Natural killer cell treated with Interleukin-12 subunit alpha and Interleukin-12 subunit beta and Interleukin-15 and Interleukin-18, amount 100 ng/mL, for 72 hours (primary cell): ENCODE measurements around the gene PLXDC1. TPM values are rescaled to one million over a fixed set of nuclear protein-coding genes. Genes with fewer than 3 reads are reported as not detected.

ENCODE experiments used
- ATAC-seq, 2 donors: fragments of 150-1000 bp; cut with Tn5 transposase in 1 of 2; sonication (Bioruptor Pico), chemical (Tn5 transposase) in 1 of 2; 2 replicates each; pipeline ENCODE4 v1.10.0; 2021
- DNase-seq: peaks from one replicate; pipeline ENCODE4 v3.0.0; 2022; ENCODE audit warnings: low spot score
- H3K27ac Mint-ChIP-seq, 2 donors: 1 replicate in 1 of 2; 2 replicates in 1 of 2; pipeline ENCODE4 v1.8.0; 2022; ENCODE audit warnings: mixed read lengths in 2 of 2, mild to moderate bottlenecking in 1 of 2, moderate library complexity in 1 of 2
- H3K27me3 Mint-ChIP-seq, 2 donors: 1 replicate in 1 of 2; 2 replicates in 1 of 2; pipeline ENCODE4 v1.8.0; 2022; ENCODE audit warnings: mixed read lengths in 2 of 2
- H3K36me3 Mint-ChIP-seq: one replicate; pipeline ENCODE4 v1.8.0; 2022; ENCODE audit warnings: mixed read lengths
- H3K4me1 Mint-ChIP-seq, 2 donors: 1 replicate in 1 of 2; 2 replicates in 1 of 2; pipeline ENCODE4 v1.8.0; 2022; ENCODE audit warnings: low read depth in 2 of 2, mixed read lengths in 2 of 2, mild to moderate bottlenecking in 1 of 2
- H3K4me3 Mint-ChIP-seq: one replicate; pipeline ENCODE4 v1.8.0; 2022; ENCODE audit warnings: mixed read lengths
- H3K9me3 Mint-ChIP-seq: 2 replicates; pipeline ENCODE4 v1.8.0; 2022; ENCODE audit warnings: mixed read lengths
- total RNA-seq, 2 donors: library from RNA; stranded (reverse); gene quantifications; one replicate each; pipeline ENCODE4 v1.2.3, GENCODE V29; 2022

PLXDC1 gene
- total RNA-seq, 2 donors from 2014 or later, result 0.43 TPM; not detected in 1

DNA sequence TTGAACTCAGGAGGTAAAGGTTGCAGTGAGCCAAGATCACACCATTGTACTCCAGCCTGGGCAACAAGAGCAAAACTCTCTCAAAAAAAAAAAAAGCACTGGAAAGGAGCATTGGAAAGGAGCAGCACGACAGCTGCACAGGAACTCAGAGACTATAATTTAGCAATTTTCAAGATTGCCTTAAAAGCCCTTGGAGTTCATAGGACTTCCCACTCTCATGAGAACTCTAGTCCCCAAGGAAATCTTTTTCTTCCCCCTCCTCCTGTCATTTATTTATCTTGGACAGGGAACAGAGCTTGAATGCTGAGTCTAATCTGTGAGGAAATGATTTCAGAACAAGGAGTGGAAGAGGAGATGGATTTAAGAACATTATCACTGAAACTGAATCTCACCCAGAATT is 69.0 kb downstream of the PLXDC1 start:
- Mint-ChIP-seq H3K4me3 (no peak overlapping the region), H3K36me3 (no peaks in the 10 kb centered on the region), H3K4me1 (peaks cover 5 to 7% of the 10 kb centered on the region in 2 donors), H3K27me3 (no peaks in the 10 kb centered on the region), H3K9me3 (no peaks in the 10 kb centered on the region), H3K27ac (no peak overlapping the region)
- no peak for DNase-seq
- no peak for ATAC-seq

DNA sequence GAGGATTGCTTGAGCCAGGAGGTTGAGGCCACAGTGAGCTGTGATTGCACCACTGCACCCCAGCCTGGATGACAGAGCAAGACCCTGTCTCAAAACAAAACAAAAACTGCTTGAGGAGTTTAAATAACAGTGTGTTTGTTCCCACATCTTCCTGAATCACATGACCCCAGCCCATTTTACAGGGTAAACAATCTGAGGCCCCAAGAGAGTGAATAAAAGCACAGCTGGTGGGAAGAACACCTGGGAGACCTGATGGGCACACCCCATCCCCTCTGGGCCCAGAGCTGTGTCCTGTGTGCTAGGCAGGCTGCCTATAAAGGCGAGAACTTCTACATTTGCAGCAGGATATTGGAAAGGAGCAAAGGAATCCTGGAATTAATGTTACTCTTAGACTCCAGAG is 69.6 kb downstream of the PLXDC1 start:
- H3K4me1 Mint-ChIP-seq, result peaks cover 5 to 7% of the 10 kb centered on the region in 2 donors
- H3K27me3 Mint-ChIP-seq, result no peaks in the 10 kb centered on the region
- H3K36me3 Mint-ChIP-seq, result no peaks in the 10 kb centered on the region
- H3K4me3 Mint-ChIP-seq, result no peak overlapping the region
- no peaks in the 10 kb centered on the region for H3K9me3 Mint-ChIP-seq
- ATAC-seq (no peak), DNase-seq (no peak)
- H3K27ac Mint-ChIP-seq, result no peak overlapping the region

DNA sequence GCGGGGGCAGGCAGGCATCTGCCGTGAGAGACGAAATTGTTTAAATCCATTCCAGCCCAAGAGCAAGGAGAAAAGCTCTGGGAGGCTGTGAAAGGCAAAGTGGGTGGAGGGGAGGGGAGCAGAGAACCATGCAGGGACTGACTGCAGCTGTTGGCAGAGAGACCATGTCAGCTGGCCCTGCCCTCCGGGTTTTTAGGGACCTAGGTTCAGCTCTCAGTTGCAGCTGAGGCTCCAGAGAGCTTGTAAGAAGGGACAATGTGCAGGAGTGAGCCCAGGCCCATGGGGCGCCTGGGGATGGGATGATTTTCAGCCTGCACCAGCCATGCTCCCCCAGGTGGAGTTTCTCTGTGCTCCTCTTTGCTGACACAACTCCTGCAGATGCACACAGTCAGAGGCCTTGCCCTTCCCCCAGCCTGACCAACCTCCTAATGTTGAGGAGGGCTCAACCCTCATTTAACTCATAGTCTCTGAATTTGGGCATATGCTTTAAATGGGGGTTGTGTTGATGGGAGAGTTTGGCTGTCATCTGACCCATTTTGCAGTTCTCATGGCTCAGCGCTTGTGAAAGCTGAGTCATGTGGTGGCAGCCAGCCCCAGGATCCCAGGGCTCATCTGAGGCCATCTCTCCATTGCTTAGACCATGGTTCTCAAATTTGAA is 70.9 kb downstream of the PLXDC1 start:
- ATAC-seq (no peak), DNase-seq (no peak)
- no peaks in the 10 kb centered on the region for H3K27me3 Mint-ChIP-seq
- no peak overlapping the region for H3K27ac Mint-ChIP-seq
- H3K4me1 Mint-ChIP-seq, result peaks cover 5 to 7% of the 10 kb centered on the region in 2 donors
- no peaks in the 10 kb centered on the region for H3K36me3 Mint-ChIP-seq
- no peaks in the 10 kb centered on the region for H3K9me3 Mint-ChIP-seq
- no peak overlapping the region for H3K4me3 Mint-ChIP-seq

DNA sequence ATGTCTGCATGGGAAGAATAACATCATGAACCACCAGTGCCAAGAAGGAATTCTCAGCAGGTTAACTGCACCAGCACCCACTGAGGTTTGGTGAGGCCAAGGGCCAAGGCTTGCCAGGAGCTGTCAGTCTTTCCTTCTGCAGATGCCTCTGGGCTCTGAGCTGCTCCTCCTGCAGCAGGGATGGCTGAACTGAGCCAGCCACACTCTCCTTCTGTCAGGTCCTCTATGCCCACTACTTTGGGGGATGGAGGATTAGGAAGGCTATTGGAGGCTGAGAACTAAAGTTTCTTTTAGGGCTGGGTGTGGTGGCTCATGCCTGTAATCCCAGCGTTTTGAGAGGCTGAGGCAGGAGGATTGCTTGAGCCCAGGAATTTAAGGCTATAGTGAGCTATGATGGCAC is 71.6 kb downstream of the PLXDC1 start:
- Mint-ChIP-seq H3K4me1 (peaks cover 4 to 5% of the 10 kb centered on the region in 2 donors), H3K36me3 (no peaks in the 10 kb centered on the region), H3K4me3 (no peak overlapping the region), H3K9me3 (no peaks in the 10 kb centered on the region), H3K27me3 (no peaks in the 10 kb centered on the region), H3K27ac (no peak overlapping the region)
- ATAC-seq, result no peak
- no peak for DNase-seq

DNA sequence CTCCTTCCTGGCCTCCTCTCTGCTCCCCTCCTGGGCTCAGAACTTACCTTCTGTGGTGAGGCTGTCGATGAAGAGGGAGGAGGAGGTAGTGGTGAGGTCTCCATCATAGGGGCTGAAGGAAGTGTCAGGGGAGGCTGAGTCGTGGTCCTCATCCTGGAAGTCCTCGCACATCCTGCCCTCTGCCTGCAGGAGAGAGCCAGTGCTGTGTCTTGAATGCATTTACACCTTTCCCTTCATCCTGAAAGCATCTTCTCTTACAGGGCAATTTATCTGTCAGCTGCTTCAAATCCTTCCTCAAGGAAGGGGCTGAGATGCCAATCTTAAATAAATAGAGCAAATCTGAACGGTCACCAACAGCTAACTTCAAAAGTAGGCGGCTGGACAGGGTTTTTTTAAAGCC is 73.6 kb downstream of the PLXDC1 start:
- H3K4me3 Mint-ChIP-seq, result no peak overlapping the region
- no peak overlapping the region for H3K27ac Mint-ChIP-seq
- H3K27me3 Mint-ChIP-seq, result no peaks in the 10 kb centered on the region
- H3K9me3 Mint-ChIP-seq, result no peaks in the 10 kb centered on the region
- no peaks in the 10 kb centered on the region for H3K36me3 Mint-ChIP-seq
- ATAC-seq (no peak), DNase-seq (no peak)
- H3K4me1 Mint-ChIP-seq, result no peaks in the 10 kb centered on the region

DNA sequence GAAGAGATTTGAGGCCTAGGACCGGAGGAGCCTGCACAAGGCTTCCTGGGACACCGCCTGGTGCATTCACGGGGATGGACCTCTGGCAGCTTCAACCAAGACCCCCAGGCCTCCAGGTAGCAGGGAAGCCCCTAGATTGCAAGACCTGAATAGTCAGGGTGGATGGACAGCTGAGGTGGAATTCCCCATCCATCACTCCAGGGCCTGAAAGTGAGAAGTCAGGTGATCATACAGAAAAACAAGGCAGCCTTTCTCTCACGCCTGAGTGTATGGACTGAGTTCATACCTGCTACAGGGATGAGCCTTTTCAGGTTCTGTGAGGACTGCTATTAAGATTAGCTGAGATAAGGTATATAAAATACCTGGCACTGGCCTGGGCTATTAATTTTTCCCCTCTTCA is 74.2 kb downstream of the PLXDC1 start:
- no peaks in the 10 kb centered on the region for H3K9me3 Mint-ChIP-seq
- DNase-seq (no peak), ATAC-seq (no peak)
- H3K27me3 Mint-ChIP-seq, result no peaks in the 10 kb centered on the region
- no peak overlapping the region for H3K27ac Mint-ChIP-seq
- peaks cover 0 to 3% of the 10 kb centered on the region in 2 donors for H3K4me1 Mint-ChIP-seq
- no peak overlapping the region for H3K4me3 Mint-ChIP-seq
- no peaks in the 10 kb centered on the region for H3K36me3 Mint-ChIP-seq

DNA sequence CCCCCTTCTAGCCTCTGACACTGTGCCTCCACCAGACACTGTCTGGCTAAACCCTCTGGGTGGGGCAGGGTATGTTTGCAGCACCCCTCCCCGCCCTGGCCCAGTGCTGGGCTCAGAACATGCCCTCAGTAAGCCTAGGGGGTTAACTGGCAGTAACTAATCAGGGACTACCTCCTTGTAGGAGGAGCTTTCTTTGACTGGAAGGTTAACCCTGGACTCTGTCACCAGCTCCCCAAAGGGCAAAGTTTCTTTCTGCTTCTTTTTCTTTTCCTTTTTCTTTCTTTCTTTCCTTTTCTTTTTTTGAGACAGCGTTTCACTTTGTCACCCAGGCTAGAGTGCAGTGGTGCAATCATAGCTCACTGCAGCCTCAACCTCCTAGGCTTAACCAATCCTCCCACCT is 76.8 kb downstream of the PLXDC1 start:
- no peaks in the 10 kb centered on the region for H3K27me3 Mint-ChIP-seq
- H3K27ac Mint-ChIP-seq, result no peak overlapping the region
- H3K4me1 Mint-ChIP-seq, result peaks cover under 1 to 4% of the 10 kb centered on the region in 2 donors
- DNase-seq (no peak), ATAC-seq (no peak)
- H3K36me3 Mint-ChIP-seq, result no peaks in the 10 kb centered on the region
- no peaks in the 10 kb centered on the region for H3K9me3 Mint-ChIP-seq
- no peak overlapping the region for H3K4me3 Mint-ChIP-seq

DNA sequence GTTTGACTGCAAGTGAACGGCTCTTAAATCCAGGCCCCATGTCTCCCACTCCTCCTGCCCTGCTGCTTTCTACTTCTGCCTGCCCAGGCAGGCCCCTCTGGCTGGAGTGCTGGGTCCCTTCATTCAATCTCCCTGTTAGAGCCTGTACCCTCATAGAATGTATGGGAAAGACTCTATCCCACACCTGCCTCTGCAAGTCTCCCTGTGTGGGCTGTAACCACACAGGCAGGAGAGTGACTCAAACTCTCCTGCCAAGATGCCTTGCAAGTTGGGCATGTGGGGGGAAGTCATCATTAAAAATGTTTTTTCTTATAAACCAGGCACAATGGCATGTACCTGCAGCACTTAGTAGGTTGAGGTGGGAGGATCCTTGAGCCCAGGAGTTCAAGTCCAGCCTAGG is 77.5 kb downstream of the PLXDC1 start:
- DNase-seq (no peak), ATAC-seq (no peak)
- Mint-ChIP-seq H3K27ac (no peak overlapping the region), H3K36me3 (no peaks in the 10 kb centered on the region), H3K9me3 (no peaks in the 10 kb centered on the region), H3K4me3 (no peak overlapping the region), H3K4me1 (peaks cover 4 to 8% of the 10 kb centered on the region in 2 donors), H3K27me3 (no peaks in the 10 kb centered on the region)

DNA sequence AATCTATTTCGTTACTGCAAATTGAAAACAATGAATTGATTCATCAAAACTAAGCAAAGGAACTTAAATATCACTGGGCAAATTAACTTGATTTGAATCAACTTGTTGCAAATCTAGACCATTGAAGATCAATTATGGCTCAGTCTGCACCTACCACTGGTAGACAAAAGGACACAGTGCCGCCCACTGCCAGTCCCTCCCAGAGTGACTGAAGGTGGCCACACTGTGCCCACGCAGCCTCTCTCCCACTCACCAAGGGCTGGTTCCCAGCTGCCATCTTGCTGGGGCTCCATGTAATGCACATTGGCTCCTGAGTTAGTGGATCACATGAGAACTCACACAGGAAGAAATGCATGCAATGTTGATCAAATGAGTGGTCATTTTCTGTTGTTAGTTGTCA is 78.1 kb downstream of the PLXDC1 start:
- H3K4me3 Mint-ChIP-seq, result no peak overlapping the region
- H3K9me3 Mint-ChIP-seq, result no peaks in the 10 kb centered on the region
- peaks cover 4 to 8% of the 10 kb centered on the region in 2 donors for H3K4me1 Mint-ChIP-seq
- DNase-seq (no peak), ATAC-seq (no peak)
- no peaks in the 10 kb centered on the region for H3K27me3 Mint-ChIP-seq
- H3K27ac Mint-ChIP-seq, result no peak overlapping the region
- no peaks in the 10 kb centered on the region for H3K36me3 Mint-ChIP-seq

DNA sequence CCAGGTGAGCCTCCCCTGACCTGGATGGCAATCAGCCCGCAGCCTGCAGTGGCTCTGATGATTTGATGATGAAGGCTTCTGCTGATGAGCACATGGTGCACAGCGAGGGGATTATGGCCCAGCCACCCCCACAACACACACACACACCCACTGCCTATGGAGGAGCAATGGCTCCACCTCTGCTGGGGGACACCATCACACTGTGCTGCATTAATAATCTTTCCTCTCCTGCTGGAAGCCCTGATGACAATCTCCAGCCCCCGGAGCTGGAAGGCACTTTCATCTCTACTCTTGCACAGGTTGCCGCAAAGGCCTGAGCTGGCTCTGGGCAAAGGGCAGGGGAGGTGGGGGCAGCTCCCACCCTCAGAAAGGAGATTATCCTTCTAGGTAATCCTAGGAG is 79.9 kb downstream of the PLXDC1 start:
- ATAC-seq (no peak), DNase-seq (no peak)
- no peak overlapping the region for H3K27ac Mint-ChIP-seq
- H3K27me3 Mint-ChIP-seq, result no peaks in the 10 kb centered on the region
- peaks cover 4 to 8% of the 10 kb centered on the region in 2 donors for H3K4me1 Mint-ChIP-seq
- no peaks in the 10 kb centered on the region for H3K36me3 Mint-ChIP-seq
- H3K9me3 Mint-ChIP-seq, result no peaks in the 10 kb centered on the region
- H3K4me3 Mint-ChIP-seq, result no peak overlapping the region

DNA sequence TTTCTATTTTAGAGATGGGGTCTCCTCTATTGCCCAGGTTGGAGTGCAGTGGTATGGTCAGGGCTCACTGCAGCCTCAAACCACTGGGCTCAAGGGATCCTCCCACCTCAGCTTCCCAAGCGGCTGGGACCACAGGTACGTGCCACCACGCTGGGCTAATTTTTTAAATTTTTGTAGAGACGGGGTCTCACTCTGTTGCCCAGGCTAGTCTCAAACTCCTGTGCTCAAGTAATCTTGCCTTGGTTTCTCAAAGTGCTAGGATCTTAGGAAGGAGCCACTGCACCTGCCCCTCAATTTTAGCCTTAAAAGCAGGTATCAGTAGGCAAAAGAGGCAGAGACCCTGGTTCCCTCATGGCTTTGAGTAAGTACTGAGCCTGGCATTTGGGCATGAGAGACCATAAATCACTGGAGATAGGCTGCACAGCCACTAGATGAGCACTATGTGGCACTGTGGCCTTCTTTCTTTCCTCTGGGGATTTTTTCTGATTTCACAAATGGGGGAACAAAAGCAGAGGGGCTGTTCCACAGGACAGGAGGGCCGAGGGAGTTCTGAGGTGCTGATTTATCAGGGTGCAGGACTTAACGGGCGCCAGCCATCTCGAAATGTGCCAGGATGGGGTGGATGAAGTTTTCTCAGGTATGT is 82.2 kb downstream of the PLXDC1 start:
- H3K27ac Mint-ChIP-seq, result no peak overlapping the region
- peak in 1 of 2 donors; percentile 56 for ATAC-seq
- no peak overlapping the region for H3K4me3 Mint-ChIP-seq

DNA sequence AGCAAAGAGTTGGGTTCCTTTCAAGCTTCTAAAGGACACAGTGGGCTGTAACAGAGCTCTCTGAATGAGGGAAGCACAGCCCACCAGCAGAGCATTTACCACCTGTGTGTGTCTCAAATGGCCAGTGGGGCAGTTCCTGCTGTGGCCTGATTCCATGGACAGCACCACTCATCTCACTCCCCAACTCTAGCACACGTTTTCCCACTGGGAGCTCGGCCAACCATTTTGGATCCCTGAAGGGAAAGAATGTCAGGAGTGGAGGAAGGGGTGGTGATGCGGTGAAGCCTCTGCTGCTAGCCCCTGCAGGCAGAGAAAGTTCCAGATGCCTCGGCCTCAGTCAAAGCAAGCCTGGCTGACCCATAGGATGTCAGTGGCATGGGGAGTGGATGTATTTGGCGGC is 86.6 kb downstream of the PLXDC1 start:
- Mint-ChIP-seq H3K4me1 (peaks cover 4% of the 10 kb centered on the region in 2 donors), H3K36me3 (no peaks in the 10 kb centered on the region), H3K4me3 (no peak overlapping the region), H3K27ac (no peak overlapping the region), H3K27me3 (no peaks in the 10 kb centered on the region), H3K9me3 (no peaks in the 10 kb centered on the region)
- ATAC-seq, result no peak
- no peak for DNase-seq

More for the DNA sequence above, 82.2 kb downstream of the PLXDC1 start:
- H3K9me3 Mint-ChIP-seq, result no peaks in the 10 kb centered on the region
- H3K36me3 Mint-ChIP-seq, result no peaks in the 10 kb centered on the region
- H3K4me1 Mint-ChIP-seq, result peaks cover 4 to 8% of the 10 kb centered on the region in 2 donors
- H3K27me3 Mint-ChIP-seq, result no peaks in the 10 kb centered on the region
- DNase-seq, result no peak

DNA sequence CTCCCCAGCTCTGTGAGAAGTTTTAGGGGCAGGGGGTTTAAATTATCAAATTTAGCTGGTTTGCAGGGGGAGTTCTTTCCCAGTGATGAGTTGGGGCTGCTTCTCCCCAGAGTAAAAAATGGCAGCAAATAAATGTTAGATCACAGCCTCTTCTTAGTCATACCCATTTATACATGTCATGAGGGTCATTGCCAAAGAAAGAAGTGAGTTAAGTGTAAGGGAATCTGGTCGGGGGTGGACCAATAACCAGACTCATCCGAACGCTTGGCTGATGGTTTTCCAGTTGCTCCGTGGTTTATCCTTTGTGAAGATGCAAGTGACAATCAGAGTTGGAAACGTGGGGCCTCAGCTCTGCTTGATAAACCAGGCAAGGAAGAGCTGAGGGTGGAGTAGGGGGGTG is 87.1 kb downstream of the PLXDC1 start:
- Mint-ChIP-seq H3K4me1 (peaks cover 1% of the 10 kb centered on the region in 2 donors), H3K9me3 (no peaks in the 10 kb centered on the region), H3K36me3 (no peaks in the 10 kb centered on the region), H3K27ac (no peak overlapping the region), H3K4me3 (no peak overlapping the region), H3K27me3 (no peaks in the 10 kb centered on the region)
- no peak for DNase-seq
- no peak for ATAC-seq

DNA sequence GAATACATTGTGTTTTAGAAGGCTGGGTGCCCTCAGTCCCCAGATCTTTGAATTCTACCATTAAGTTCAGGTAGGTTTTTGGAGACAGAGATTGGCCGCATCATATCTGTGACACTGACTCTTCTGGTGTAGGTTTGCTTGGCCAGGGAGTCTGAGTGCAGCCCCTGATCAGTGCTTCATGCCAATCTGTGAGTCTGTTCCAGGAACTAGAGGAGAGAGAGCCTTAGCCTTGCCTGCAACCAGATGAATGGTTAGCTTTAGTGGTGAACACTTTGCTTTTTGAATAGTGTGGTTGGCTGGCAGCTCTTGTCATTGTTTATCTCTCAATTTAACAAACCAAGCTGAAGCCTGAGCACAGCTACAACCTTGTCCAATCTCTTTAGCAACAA is 87.8 kb downstream of the PLXDC1 start:
- Mint-ChIP-seq H3K27ac (no peak overlapping the region), H3K9me3 (no peaks in the 10 kb centered on the region), H3K4me1 (no peaks in the 10 kb centered on the region), H3K36me3 (no peaks in the 10 kb centered on the region), H3K27me3 (no peaks in the 10 kb centered on the region), H3K4me3 (no peak overlapping the region)
- ATAC-seq (no peak), DNase-seq (no peak)
